GM12878 (cell line): ENCODE measurements around the gene PRKAG2. TPM values are rescaled to one million over a fixed set of nuclear protein-coding genes. Genes with fewer than 3 reads are reported as not detected.
A peak's percentile ranks its signal among the peaks of the same experiment; 100 is the strongest.

ENCODE experiments used
- ATAC-seq: fragments of 200-7000 bp; cut with Tn5 transposase; 3 replicates; pipeline ENCODE4 v1.9.1; 2020; ENCODE audit warnings: mild to moderate bottlenecking, moderate library complexity
- BruUV-seq: library from RNA; stranded (reverse); fragments of 400-500 nt; replicated peaks from 2 replicates; lab custom pipeline; 2021; lab: Mats Ljungman, UMichigan
- CTCF ChIA-PET: fragments of 300-600 bp; sonication (Branson Sonifier 250); formaldehyde crosslinking; extraction: SDS; loops from one replicate; lab custom pipeline; 2021; ENCODE audit warnings: inconsistent platforms; lab: Yijun Ruan, JAX
- POLR2A ChIA-PET: fragments of 350-600 bp; formaldehyde crosslinking; extraction: SDS; loops from one replicate; lab custom pipeline; 2021; ENCODE audit warnings: inconsistent platforms; lab: Charles Lee
- RAD21 ChIA-PET: fragments of 300-600 bp; sonication (Branson Sonifier 250); formaldehyde crosslinking; loops from one replicate; lab custom pipeline; 2023; ENCODE audit warnings: antibody characterized with exemption; ENCODE audit not compliant: unreplicated experiment; lab: Charles Lee
- SMC1A ChIA-PET: fragments of 300-600 bp; sonication (Branson Sonifier 250); formaldehyde crosslinking; loops from one replicate; lab custom pipeline; 2023; ENCODE audit not compliant: unreplicated experiment, uncharacterized antibody; lab: Charles Lee
- DNase-seq: peaks from one replicate; pipeline ENCODE4 v3.0.0-alpha.2; 2011; ENCODE audit warnings: low read depth, low spot score
- FAIRE-seq: peaks from 3 replicates; lab custom pipeline; 2011; peaks lifted over from hg19 to GRCh38; lab: Jason Lieb, UNC
- H2AFZ ChIP-seq: 2 replicates; pipeline ENCODE4 v1.6.0; 2011; ENCODE audit warnings: low read depth, low read length, control low read depth; ENCODE audit not compliant: control insufficient read depth
- H3K27ac ChIP-seq: 2 replicates; pipeline ENCODE4 v1.5.1; 2011; ENCODE audit warnings: control low read depth; ENCODE audit not compliant: control insufficient read depth, insufficient read depth
- H3K27me3 ChIP-seq, 2 experiments: replicated peaks in 1 of 2; 2 replicates each; pipeline versions ENCODE4 v1.6.0 to v1.6.1; 2011; ENCODE audit warnings: low read length in 1 of 2; ENCODE audit not compliant: control insufficient read depth in 2 of 2, insufficient read depth in 2 of 2
- H3K36me3 ChIP-seq, 2 experiments: 2 replicates each; pipeline ENCODE4 v1.5.1; 2011; ENCODE audit warnings: low read length in 1 of 2; ENCODE audit not compliant: control insufficient read depth in 2 of 2, insufficient read depth in 2 of 2
- H3K4me1 ChIP-seq: 2 replicates; pipeline ENCODE4 v1.6.1; 2011; ENCODE audit warnings: mild to moderate bottlenecking, low read length, moderate library complexity, mixed read lengths; ENCODE audit not compliant: control insufficient read depth, insufficient read depth
- H3K4me2 ChIP-seq: 2 replicates; pipeline ENCODE4 v1.6.0; 2011; ENCODE audit warnings: control low read depth; ENCODE audit not compliant: control insufficient read depth, insufficient read depth
- H3K4me3 ChIP-seq: fragments of 200-600 bp; sonication (generic); 2 replicates; pipeline ENCODE4 v1.5.1; 2016
- H3K79me2 ChIP-seq: 2 replicates; pipeline ENCODE4 v1.6.0; 2011; ENCODE audit warnings: low read length; ENCODE audit not compliant: control insufficient read depth, insufficient read depth
- H3K9ac ChIP-seq: 2 replicates; pipeline ENCODE4 v1.8.0; 2011; ENCODE audit warnings: low read length, control low read depth, mixed read lengths; ENCODE audit not compliant: control insufficient read depth, insufficient read depth
- H3K9me3 ChIP-seq: replicated peaks from 3 replicates; pipeline ENCODE4 v1.5.1; 2011; ENCODE audit warnings: mild to moderate bottlenecking, low read length; ENCODE audit not compliant: control insufficient read depth, insufficient read depth
- H4K20me1 ChIP-seq: 2 replicates; pipeline ENCODE4 v1.6.0; 2011; ENCODE audit not compliant: control insufficient read depth, insufficient read depth
- BMI1 ChIP-seq: fragments of 450-650 bp; IDR thresholded peaks from 2 replicates; pipeline ENCODE4 v1.6.1; 2016; ENCODE audit warnings: mild to moderate bottlenecking, moderate library complexity, borderline replicate concordance
- CREB1 ChIP-seq: IDR thresholded peaks from 2 replicates; pipeline ENCODE4 v1.6.1; 2012; ENCODE audit warnings: low read depth, mild to moderate bottlenecking, inconsistent platforms
- ETV6 ChIP-seq, 2 experiments: fragments of 450-650 bp in 1 of 2; IDR thresholded peaks in 1 of 2; conservative IDR thresholded peaks in 1 of 2; 2 replicates each; pipeline ENCODE4 v1.6.1; 2014; ENCODE audit warnings: antibody characterized with exemption in 1 of 2, borderline replicate concordance in 1 of 2, low read depth in 1 of 2, mild to moderate bottlenecking in 1 of 2, moderate library complexity in 1 of 2
- HDAC6 ChIP-seq: fragments of 200-600 bp; sonication (generic); IDR thresholded peaks from one replicate; pipeline ENCODE4 v1.8.0; 2017; ENCODE audit warnings: antibody characterized with exemption; ENCODE audit not compliant: unreplicated experiment
- HDGF ChIP-seq: fragments of 450-650 bp; IDR thresholded peaks from 2 replicates; pipeline ENCODE4 v1.6.1; 2016; ENCODE audit warnings: antibody characterized with exemption
- IKZF1 ChIP-seq: fragments of 450-650 bp; conservative IDR thresholded peaks from 2 replicates; pipeline ENCODE4 v1.6.1; 2017; ENCODE audit warnings: antibody characterized with exemption, mild to moderate bottlenecking
- KDM1A ChIP-seq: fragments of 200-600 bp; sonication (generic); IDR thresholded peaks from 2 replicates; pipeline ENCODE4 v1.6.1; 2016; ENCODE audit warnings: borderline replicate concordance
- MTA2 ChIP-seq: fragments of 450-650 bp; IDR thresholded peaks from 2 replicates; pipeline ENCODE4 v1.6.1; 2016; ENCODE audit warnings: low read depth, mild to moderate bottlenecking, moderate library complexity
- NR2C1 ChIP-seq: fragments of 450-650 bp; IDR thresholded peaks from 2 replicates; pipeline ENCODE4 v1.6.1; 2017; ENCODE audit warnings: antibody characterized with exemption, mild to moderate bottlenecking, moderate library complexity
- POLR2AphosphoS5 ChIP-seq: IDR thresholded peaks from 2 replicates; pipeline ENCODE4 v1.6.1; 2011; ENCODE audit warnings: mild to moderate bottlenecking, low read length, inconsistent platforms
- SRF ChIP-seq, 2 experiments: IDR thresholded peaks; 2 replicates each; pipeline ENCODE4 v1.6.1; 2011; ENCODE audit warnings: low read depth in 2 of 2, low read length in 2 of 2, mild to moderate bottlenecking in 1 of 2, moderate library complexity in 1 of 2
- TCF3 ChIP-seq: IDR thresholded peaks from 2 replicates; pipeline ENCODE4 v1.6.1; 2012; ENCODE audit warnings: low read depth, mild to moderate bottlenecking, low read length, borderline replicate concordance; ENCODE audit not compliant: insufficient read depth
- WGBS: methylation state at CpG from one replicate; pipeline ENCODE4 v1.1.6; 2016; ENCODE audit warnings: low lambda C conversion rate; ENCODE audit not compliant: insufficient replicate concordance, insufficient coverage; ENCODE audit errors: missing lambda C conversion rate; 5-methylcytosine and 5-hydroxymethylcytosine counted together
- in situ Hi-C: fragments of 300-500 bp; cut with MboI; formaldehyde crosslinking; loops from 9 replicates; pipeline ENCODE4 v1.14.3; 2018; ENCODE audit warnings: mixed read lengths
- intact Hi-C: fragments of 100-400 bp; cut with micrococcal nuclease; formaldehyde crosslinking; loops from one replicate; pipeline ENCODE4 v1.14.2; 2022; ENCODE audit not compliant: unreplicated experiment
- polyA plus RNA-seq, 11 experiments: library from polyadenylated mRNA; depleted of rRNA in 4 of 11; unstranded in 6 of 11; stranded (reverse) in 5 of 11; fragments of >200 nt; fragmentation: Nextera tagmentation in 4 of 11; fragmentation: Illumina TruSeq in 1 of 11; extraction: Ambion mirVana in 4 of 11; extraction: Trizol in 1 of 11; gene quantifications; 1 replicate in 1 of 11; 2 replicates in 10 of 11; pipeline versions ENCODE4 v1.2.1 to v1.2.3, GENCODE V29; 2011 to 2016; ENCODE audit warnings: inconsistent platforms in 2 of 11, missing spikeins in 2 of 11, low read depth in 1 of 11
- total RNA-seq, 4 experiments: library from RNA; depleted of rRNA in 3 of 4; stranded (reverse); fragments of >200 nt in 3 of 4; fragmentation: Illumina TruSeq in 1 of 4; extraction: Trizol in 1 of 4; gene quantifications; 2 replicates each; pipeline versions ENCODE4 v1.2.1 to v1.2.3, GENCODE V29; 2013 to 2021
- TF ChIP-seq, protein P1 (sequence below): fragments of 450-650 bp; IDR thresholded peaks from 2 replicates; pipeline ENCODE4 v1.6.1; 2017; ENCODE audit warnings: mild to moderate bottlenecking, moderate library complexity
- TF ChIP-seq, protein P2 (sequence below): IDR thresholded peaks from 2 replicates; pipeline ENCODE4 v1.6.1; 2011; ENCODE audit warnings: borderline replicate concordance, low read depth, mild to moderate bottlenecking, moderate library complexity, mixed read lengths, low read length; ENCODE audit not compliant: insufficient read depth; ENCODE audit errors: extremely low read length

PRKAG2 gene
- total and polyA plus RNA-seq, 10 of the 15 experiments (the other 5 are each of a cell fraction or from before 2014, with no cell fraction given), result 3.4 to 8.9 (median 6.8) TPM

GRCh38 chr7:151876899-151877777, at the start of gene PRKAG2 (continued):
- TF ChIP-seq, protein P1, sequence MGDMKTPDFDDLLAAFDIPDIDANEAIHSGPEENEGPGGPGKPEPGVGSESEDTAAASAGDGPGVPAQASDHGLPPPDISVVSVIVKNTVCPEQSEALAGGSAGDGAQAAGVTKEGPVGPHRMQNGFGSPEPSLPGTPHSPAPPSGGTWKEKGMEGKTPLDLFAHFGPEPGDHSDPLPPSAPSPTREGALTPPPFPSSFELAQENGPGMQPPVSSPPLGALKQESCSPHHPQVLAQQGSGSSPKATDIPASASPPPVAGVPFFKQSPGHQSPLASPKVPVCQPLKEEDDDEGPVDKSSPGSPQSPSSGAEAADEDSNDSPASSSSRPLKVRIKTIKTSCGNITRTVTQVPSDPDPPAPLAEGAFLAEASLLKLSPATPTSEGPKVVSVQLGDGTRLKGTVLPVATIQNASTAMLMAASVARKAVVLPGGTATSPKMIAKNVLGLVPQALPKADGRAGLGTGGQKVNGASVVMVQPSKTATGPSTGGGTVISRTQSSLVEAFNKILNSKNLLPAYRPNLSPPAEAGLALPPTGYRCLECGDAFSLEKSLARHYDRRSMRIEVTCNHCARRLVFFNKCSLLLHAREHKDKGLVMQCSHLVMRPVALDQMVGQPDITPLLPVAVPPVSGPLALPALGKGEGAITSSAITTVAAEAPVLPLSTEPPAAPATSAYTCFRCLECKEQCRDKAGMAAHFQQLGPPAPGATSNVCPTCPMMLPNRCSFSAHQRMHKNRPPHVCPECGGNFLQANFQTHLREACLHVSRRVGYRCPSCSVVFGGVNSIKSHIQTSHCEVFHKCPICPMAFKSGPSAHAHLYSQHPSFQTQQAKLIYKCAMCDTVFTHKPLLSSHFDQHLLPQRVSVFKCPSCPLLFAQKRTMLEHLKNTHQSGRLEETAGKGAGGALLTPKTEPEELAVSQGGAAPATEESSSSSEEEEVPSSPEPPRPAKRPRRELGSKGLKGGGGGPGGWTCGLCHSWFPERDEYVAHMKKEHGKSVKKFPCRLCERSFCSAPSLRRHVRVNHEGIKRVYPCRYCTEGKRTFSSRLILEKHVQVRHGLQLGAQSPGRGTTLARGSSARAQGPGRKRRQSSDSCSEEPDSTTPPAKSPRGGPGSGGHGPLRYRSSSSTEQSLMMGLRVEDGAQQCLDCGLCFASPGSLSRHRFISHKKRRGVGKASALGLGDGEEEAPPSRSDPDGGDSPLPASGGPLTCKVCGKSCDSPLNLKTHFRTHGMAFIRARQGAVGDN, result 0 out of 2 replicates have a peak, but pooled peaks have one; percentile 19

DNA sequence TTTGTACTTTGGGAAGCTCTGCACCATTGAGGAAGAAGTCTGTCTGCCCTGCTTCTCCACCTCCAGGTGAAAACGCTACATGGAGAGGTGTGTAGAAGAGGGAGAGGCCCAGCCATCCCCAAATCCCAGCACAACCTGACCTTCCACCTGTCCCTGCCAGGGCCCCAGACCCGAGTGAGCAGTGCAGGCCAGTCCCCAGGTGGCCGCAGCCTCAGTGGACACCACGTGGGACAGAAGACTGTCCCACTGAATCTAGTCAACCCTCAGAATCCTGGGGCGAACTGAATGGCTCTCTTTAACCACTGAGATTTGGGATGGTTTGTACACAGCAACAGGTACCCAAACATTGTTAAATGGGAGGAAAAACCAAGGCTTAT, 49.4 kb upstream of the PRKAG2 start:
- H2AFZ ChIP-seq, result no peak overlapping the region
- 100% methylated on average over 5 of the region's 5 CpGs for WGBS
- TF ChIP-seq IKZF1 (no peak), MTA2 (no peak), BMI1 (no peak), POLR2AphosphoS5 (no peak), TCF3 (no peak), NR2C1 (no peak), SRF (IDR thresholded peaks at IDR 0.05; ENCODE audit: low read depth in 2 of 2, low read length in 2 of 2) (no peak), HDAC6 (no peak), KDM1A (no peak), HDGF (no peak), ETV6 (conservative IDR thresholded peaks at IDR 0.05 in 1 of 2, IDR thresholded peaks at IDR 0.05 in 1 of 2; ENCODE audit: borderline replicate concordance in 1 of 2, low read depth in 1 of 2) (no peak), CREB1 (no peak)
- TF ChIP-seq, protein P2, sequence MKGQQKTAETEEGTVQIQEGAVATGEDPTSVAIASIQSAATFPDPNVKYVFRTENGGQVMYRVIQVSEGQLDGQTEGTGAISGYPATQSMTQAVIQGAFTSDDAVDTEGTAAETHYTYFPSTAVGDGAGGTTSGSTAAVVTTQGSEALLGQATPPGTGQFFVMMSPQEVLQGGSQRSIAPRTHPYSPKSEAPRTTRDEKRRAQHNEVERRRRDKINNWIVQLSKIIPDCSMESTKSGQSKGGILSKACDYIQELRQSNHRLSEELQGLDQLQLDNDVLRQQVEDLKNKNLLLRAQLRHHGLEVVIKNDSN, result no peak

More for the DNA sequence above, 49.4 kb upstream of the PRKAG2 start:
- Histone ChIP-seq H3K9me3 (no peaks in the 10 kb centered on the region), H3K79me2 (no peaks in the 10 kb centered on the region), H3K36me3 (no peaks in the 10 kb centered on the region), H3K27me3 (no peaks in the 10 kb centered on the region; a peak in 1 of 4 replicates), H3K4me2 (no peak overlapping the region), H3K4me1 (peaks cover 7% of the 10 kb centered on the region), H3K4me3 (no peak overlapping the region), H4K20me1 (no peaks in the 10 kb centered on the region), H3K27ac (no peak overlapping the region), H3K9ac (no peak overlapping the region)
- intact Hi-C loops, result no loop called here
- ChIA-PET SMC1A (no interaction called here), CTCF (no interaction called here), POLR2A (no interaction called here), RAD21 (no interaction called here)
- no TSS peak for BruUV-seq
- ATAC-seq, result no peak
- no peak for FAIRE-seq
- no peak for DNase-seq
- in situ Hi-C loops, result no loop called here
